Upper lobe of left lung (tissue), 4 donors: ENCODE results near the gene MT1E.

ENCODE experiments used
- CTCF ChIP-seq, 6 experiments: fragments of 450-650 bp in 4 of 6; fragments of 200-600 bp in 2 of 6; sonication (generic) in 2 of 6; IDR thresholded peaks; one replicate each; pipeline ENCODE4 v1.5.1; 2016 to 2019; ENCODE audit warnings: antibody characterized with exemption in 6 of 6
- EP300 ChIP-seq, 4 donors: sonication (generic); formaldehyde crosslinking; IDR thresholded peaks; one replicate each; pipeline ENCODE4 v1.5.1; 2017; ENCODE audit warnings: antibody characterized with exemption in 4 of 4, control low read depth in 2 of 4
- POLR2A ChIP-seq, 4 donors: fragments of 450-650 bp; IDR thresholded peaks; one replicate each; pipeline ENCODE4 v1.5.1; 2016 to 2017; ENCODE audit warnings: antibody characterized with exemption in 4 of 4, mild to moderate bottlenecking in 2 of 4
- POLR2AphosphoS5 ChIP-seq, 2 donors: sonication (generic); formaldehyde crosslinking; IDR thresholded peaks; one replicate each; pipeline ENCODE4 v1.5.1; 2017; ENCODE audit warnings: antibody characterized with exemption in 2 of 2

GRCh38 chr16:56625943-56626654 is 518 bp downstream of the MT1E start:
- TF ChIP-seq CTCF (IDR thresholded peaks at IDR 0.05) = no peak
- peak in 1 of 4 donors; percentile 3 for TF ChIP-seq POLR2A (IDR thresholded peaks at IDR 0.05)
- TF ChIP-seq POLR2AphosphoS5 (IDR thresholded peaks at IDR 0.05) = no peak
- no peak for TF ChIP-seq EP300 (IDR thresholded peaks at IDR 0.05)
